Omental fat pad (tissue), 4 donors: ENCODE data around the gene FGD6. TPM values are rescaled to one million over a fixed set of nuclear protein-coding genes. Genes with fewer than 3 reads are reported as not detected.

Experiments used
- ATAC-seq: fragments of 150-250 bp; one replicate; pipeline ENCODE4 v1.9.1; 2016; ENCODE audit warnings: mild to moderate bottlenecking, moderate library complexity; ENCODE audit not compliant: low FRiP score
- DNase-seq: peaks from one replicate; pipeline ENCODE4 v3.0.0-alpha.2; 2019; ENCODE audit warnings: low spot score
- CTCF ChIP-seq, 3 donors: fragments of 450-650 bp; IDR thresholded peaks; one replicate each; pipeline ENCODE4 v1.5.1; 2016 to 2017; ENCODE audit warnings: antibody characterized with exemption in 3 of 3, mild to moderate bottlenecking in 3 of 3, moderate library complexity in 2 of 3
- total RNA-seq, 4 donors: library from RNA; depleted of rRNA; stranded (reverse); fragments of >200 nt; gene quantifications; one replicate each; pipeline ENCODE4 v1.1.0, GENCODE V29; 2016

The FGD6 gene
- total RNA-seq, 4 donors from 2014 or later: 6.6 to 9.6 (median 7.4) TPM

GRCh38 chr12:95191060-95191696 is 26.1 kb downstream of the FGD6 start:
- no peak for ATAC-seq
- no peak for DNase-seq

GRCh38 chr12:95187865-95188415 is 29.3 kb downstream of the FGD6 start:
- no peak for TF ChIP-seq CTCF (IDR thresholded peaks at IDR 0.05)
- no peak for DNase-seq
- no peak for ATAC-seq

More at GRCh38 chr12:95191060-95191696, 26.1 kb downstream of the FGD6 start:
- TF ChIP-seq CTCF (IDR thresholded peaks at IDR 0.05): no peak

GRCh38 chr12:95185854-95186253 is 31.4 kb downstream of the FGD6 start:
- no peak for ATAC-seq
- no peak for TF ChIP-seq CTCF (IDR thresholded peaks at IDR 0.05)
- DNase-seq: no peak

DNA sequence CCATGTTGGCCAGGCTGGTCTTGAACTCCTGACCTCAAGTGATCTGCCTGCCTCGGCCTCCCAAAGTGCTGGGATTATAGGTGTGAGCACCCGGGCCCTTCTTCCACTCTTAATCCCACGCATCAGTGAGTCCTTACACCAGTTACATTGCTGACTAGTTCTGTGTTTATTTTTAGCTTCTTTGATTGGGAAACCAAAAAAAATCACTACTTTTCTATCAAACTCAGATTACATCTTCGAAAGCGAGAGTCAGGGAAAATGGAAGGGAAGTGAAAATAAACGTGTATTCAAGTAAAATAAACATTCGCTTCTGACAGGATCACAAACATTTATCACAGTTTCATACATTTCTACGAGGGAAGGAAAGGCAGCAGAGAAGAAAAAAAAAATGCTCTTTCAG is 32.2 kb downstream of the FGD6 start:
- TF ChIP-seq CTCF (IDR thresholded peaks at IDR 0.05): no peak
- no peak for DNase-seq
- no peak for ATAC-seq

DNA sequence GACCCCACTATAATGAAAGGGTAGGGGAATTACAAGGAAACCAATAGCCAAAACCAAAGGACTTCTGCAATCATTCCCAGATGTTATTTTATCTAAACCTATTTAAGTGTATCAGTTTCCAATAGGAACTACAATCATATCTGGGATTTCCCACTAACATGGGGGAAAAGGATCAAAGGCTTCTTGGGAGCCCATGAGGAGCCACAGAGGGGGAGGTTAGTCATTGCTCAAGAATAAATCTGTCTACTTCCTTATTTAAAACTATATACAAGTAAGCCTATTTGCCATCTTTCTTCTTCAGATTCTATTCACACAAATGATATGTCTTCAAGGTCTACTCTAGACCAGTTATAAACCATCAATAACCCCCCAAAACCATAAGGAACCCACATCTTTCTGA is 33.1 kb downstream of the FGD6 start:
- no peak for TF ChIP-seq CTCF (IDR thresholded peaks at IDR 0.05)
- DNase-seq: no peak
- ATAC-seq: no peak

DNA sequence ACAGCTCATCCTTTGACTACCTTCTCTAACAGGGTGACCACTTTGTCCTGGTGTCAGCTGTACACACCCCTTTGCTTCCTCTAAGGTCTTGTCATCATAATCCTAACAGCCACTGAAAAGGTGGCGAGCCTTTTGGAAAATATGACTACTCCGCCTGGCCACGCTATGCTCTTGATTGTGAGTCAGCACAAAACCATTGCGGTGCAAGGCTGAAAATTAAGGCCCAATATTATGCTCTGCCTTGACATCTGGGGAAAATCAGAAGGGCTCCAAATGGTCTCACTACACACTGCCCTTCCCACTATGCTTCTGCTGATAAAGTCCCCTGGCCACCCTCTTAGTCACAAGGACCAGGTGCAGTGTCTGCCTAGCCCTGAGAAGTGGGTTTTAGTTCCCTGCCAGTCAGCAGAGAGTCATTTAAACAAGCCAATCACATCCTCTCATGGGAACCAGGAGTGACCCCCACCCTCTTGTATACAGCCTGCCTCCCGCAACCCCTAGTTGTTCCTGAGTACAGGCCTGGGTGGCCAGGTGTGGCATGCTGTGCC is 34.3 kb downstream of the FGD6 start:
- ATAC-seq (peak; percentile 37), DNase-seq (no peak)
- TF ChIP-seq CTCF (IDR thresholded peaks at IDR 0.05): no peak

DNA sequence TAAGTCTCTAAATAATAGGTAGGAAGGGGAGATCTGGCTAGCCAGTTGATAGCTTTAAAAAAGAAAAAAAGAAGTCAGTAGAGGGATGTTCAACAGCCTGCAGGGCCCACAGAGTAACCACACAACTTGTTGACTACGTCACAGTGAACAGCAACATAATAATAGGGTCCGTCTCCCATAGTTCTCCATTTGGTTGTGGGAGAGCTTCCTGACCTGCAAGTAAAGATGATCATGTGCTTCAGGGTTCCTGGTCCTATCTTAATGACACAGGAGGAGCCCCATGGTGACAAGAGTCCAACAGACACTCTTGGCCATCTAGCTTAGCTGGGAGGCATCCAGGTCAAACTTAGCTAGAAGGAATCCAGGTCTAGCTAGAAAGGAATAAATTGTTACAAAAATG is 36.2 kb downstream of the FGD6 start:
- TF ChIP-seq CTCF (IDR thresholded peaks at IDR 0.05): no peak
- ATAC-seq (no peak), DNase-seq (no peak)
